ENCODE measurements around the gene ZNF32.

GRCh38 chr10:43681220-43681619 lies 32.5 kb upstream of the ZNF32 start:
- TF ChIP-seq EZH2 (IDR thresholded peaks at IDR 0.05; ENCODE audit: borderline replicate concordance) (no peak), CTCF (IDR thresholded peaks at IDR 0.05; ENCODE audit: poor library complexity) (no peak), EZH2phosphoT487 (IDR thresholded peaks at IDR 0.05; ENCODE audit: low read depth, severe bottlenecking, unreplicated experiment) (no peak)
